ENCODE measurements around the gene HOXC13.

Gene HOXC13

GRCh38 chr12:53939141-53940108, 794 bp downstream of the HOXC13 start:
- DNase-seq, result no peak

- DNase-seq, result no peak
These were observed 1.9 kb downstream of the HOXC13 start for GRCh38 chr12:53940443-53941014.

- no peak for DNase-seq
These were observed 2.6 kb downstream of the HOXC13 start for GRCh38 chr12:53941187-53941586.

- no peak for DNase-seq
These were observed 3.1 kb downstream of the HOXC13 start for GRCh38 chr12:53941750-53942149.

DNA sequence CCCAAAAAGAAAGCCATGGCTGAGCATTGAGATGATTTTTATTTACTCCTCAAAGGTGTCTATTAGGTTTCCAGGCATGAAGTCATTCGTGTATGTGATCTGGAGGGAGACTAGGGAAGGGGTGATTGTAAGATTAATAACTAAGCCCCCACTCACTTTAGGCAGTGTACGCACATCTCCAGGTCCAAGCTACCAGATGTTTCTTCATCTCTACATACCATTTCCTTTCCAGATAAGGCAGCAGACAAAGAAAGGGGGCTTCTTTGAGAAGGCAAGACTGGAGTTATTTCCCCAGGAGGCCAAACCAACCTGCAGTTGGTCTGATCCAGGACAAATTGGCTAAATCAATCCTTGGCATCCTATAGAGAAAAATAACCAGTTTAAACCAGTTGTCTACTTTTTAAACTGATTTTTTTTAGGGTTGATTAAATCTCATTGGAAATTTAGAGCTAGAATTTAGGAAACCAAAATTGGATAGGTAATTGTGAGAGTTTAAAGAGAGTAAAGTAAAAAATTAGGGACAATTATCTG, 3.9 kb downstream of the HOXC13 start:
- DNase-seq, result no peak

DNA sequence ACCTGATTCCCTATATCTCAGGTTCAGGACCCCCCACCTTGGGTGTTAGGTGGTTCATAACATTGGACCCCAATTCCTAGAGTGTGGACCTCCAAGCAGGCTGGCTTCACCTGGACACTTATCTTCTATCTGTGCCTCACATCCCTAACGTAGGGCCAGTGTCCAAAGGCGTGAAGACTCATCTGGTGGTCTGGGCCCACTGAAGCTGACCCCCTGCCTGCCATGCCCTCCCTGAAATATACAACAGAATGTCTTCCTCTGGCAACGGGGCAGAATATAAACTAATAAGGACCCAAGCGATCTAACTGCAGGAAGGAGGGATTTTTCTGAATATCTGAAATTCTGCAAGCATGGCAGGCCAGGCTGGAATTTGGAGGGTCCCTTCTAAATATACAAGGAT, 5.6 kb downstream of the HOXC13 start:
- DNase-seq, result no peak

DNA sequence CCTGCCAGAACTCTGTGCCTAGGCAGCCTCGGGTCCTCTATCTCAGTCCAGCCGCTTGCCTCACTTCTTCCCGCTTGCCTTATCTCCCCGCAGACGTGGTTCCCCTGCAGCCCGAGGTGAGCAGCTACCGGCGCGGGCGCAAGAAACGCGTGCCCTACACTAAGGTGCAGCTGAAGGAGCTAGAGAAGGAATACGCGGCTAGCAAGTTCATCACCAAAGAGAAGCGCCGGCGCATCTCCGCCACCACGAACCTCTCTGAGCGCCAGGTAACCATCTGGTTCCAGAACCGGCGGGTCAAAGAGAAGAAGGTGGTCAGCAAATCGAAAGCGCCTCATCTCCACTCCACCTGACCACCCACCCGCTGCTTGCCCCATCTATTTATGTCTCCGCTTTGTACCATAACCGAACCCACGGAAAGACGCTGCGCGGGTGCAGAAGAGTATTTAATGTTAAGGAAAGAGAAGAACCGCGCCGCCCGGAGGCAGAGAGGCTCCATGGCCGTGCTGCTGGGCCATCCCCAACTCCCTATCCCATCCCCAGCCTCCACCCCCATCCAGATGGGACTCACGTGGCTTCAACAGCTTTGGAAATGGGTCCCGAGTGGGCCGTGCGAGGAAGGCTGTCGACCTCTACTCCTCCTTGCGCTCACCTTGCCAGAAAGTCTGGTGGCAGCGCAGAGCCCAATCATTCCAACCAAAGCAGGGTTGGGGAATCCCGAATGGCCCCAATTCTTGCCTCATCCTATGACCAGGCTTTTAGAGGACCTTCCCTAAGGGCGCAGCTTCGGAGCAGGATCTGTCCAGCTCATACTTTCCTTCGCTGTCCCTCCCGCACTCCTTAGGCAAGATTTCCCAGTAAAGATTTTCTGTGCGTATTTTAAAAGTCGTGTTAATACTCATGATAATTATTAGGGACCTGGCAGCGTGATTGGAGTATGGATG, 6.5 kb downstream of the HOXC13 start:
- no peak for DNase-seq

GRCh38 chr12:53947743-53948142, 9.1 kb downstream of the HOXC13 start:
- no peak for DNase-seq

GRCh38 chr12:53948650-53949593, 10.3 kb downstream of the HOXC13 start:
- no peak for DNase-seq

GRCh38 chr12:53949631-53950436, 11.2 kb downstream of the HOXC13 start:
- no peak for DNase-seq

DNA sequence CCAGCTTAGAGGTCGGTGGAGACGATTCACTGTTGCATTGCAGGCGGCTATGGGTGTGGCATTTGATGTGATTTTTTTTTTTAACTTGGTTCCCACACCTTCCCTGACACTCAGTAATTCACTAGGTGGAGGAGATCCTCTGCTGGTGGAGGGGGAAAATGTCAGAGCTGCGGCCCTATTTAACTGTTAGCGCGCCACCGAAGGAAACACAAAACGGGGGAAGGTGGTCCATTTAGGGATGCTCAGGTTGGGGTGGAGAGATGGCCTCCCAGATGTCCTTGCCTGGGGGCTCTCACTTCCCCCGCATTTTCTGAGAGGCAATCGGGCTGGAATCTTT, 11.8 kb downstream of the HOXC13 start:
- DNase-seq, result no peak

GRCh38 chr12:53950789-53951576, 12.4 kb downstream of the HOXC13 start:
- DNase-seq, result no peak

- no peak for DNase-seq
These were observed 13.1 kb downstream of the HOXC13 start for GRCh38 chr12:53951577-53952334.

DNA sequence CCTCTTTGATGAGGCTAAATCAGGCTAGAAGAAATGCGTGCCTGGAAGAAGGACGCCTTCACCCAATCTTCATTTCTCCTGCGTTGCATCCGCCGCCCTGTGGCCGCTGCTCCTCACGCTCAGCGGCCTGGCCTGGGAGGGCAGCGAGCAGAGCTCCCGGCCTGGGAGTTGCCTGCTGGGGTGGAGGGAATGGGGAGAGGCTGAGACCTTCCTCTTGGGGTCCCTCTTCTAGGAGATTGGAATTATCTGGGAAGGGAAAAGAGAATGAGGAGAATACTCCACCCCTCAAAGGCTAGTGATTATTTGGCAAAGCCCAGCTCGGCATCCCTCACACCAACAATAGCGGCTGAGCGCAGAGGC, 13.7 kb downstream of the HOXC13 start:
- DNase-seq, result no peak

GRCh38 chr12:53952871-53953734, 14.5 kb downstream of the HOXC13 start:
- no peak for DNase-seq

- no peak for DNase-seq
These were observed 15.4 kb downstream of the HOXC13 start for GRCh38 chr12:53953831-53954693.

DNA sequence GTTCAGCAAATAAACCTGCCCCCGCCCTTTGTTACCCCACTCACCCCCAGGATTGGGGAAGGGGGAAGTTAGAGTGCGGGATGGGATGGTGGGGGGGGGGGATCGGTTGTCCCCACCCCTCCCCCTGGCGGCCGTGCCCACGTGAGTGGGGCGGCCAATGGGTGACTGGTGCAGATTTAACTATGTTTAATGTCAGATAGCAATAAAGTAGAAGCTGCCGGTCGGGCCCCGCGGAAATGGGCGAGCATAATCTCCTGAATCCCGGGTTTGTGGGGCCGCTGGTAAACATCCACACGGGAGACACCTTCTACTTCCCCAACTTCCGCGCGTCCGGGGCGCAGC, 16.0 kb downstream of the HOXC13 start, which contains the start of gene HOXC12:
Gene HOXC12 (plus strand): TSS at position 210 of the 342 bp plus-strand sequence. CDS start 27 bp downstream, at position 237.
- no peak for DNase-seq

Data from NCI-H1930 (cell line).